Activated T-helper 2 cell treated with anti-CD3 and anti-CD28 coated beads, Interferon-gamma antibody, Interleukin-2, Interleukin-4, amounts not matched to agents 10 μg/mL and 5 μg/mL and 100 μg/mL, durations not matched to agents 14 hours and 24 hours and 36 hours (primary cell): ENCODE measurements around the gene DMD. TPM values are rescaled to one million over a fixed set of nuclear protein-coding genes. Genes with fewer than 3 reads are reported as not detected.

Experiments used
- DNase-seq: peaks from one replicate; pipeline ENCODE4 v3.0.0; 2021; ENCODE audit warnings: low spot score
- H3K27ac Mint-ChIP-seq: one replicate; pipeline ENCODE4 v1.8.0; 2021; ENCODE audit warnings: mixed read lengths
- H3K27me3 Mint-ChIP-seq: one replicate; pipeline ENCODE4 v1.8.0; 2021; ENCODE audit warnings: low read depth, mixed read lengths
- H3K36me3 Mint-ChIP-seq: one replicate; pipeline ENCODE4 v1.8.0; 2021; ENCODE audit warnings: low read depth, mixed read lengths
- H3K4me1 Mint-ChIP-seq: one replicate; pipeline ENCODE4 v1.8.0; 2021; ENCODE audit warnings: low read depth, mixed read lengths
- H3K4me3 Mint-ChIP-seq: one replicate; pipeline ENCODE4 v1.8.0; 2021; ENCODE audit warnings: low read depth, mild to moderate bottlenecking, moderate library complexity, mixed read lengths
- H3K9me3 Mint-ChIP-seq: one replicate; pipeline ENCODE4 v1.8.0; 2021; ENCODE audit warnings: mixed read lengths
- intact Hi-C: fragments of 100-400 bp; cut with micrococcal nuclease; formaldehyde crosslinking; loops from one replicate; pipeline ENCODE4 v1.15.1; 2023
- total RNA-seq: library from RNA; stranded (reverse); gene quantifications from 2 replicates; pipeline ENCODE4 v1.2.3, GENCODE V29; 2022

Gene DMD
- total RNA-seq, 1 donor from 2014 or later = 0.84 TPM

DNA sequence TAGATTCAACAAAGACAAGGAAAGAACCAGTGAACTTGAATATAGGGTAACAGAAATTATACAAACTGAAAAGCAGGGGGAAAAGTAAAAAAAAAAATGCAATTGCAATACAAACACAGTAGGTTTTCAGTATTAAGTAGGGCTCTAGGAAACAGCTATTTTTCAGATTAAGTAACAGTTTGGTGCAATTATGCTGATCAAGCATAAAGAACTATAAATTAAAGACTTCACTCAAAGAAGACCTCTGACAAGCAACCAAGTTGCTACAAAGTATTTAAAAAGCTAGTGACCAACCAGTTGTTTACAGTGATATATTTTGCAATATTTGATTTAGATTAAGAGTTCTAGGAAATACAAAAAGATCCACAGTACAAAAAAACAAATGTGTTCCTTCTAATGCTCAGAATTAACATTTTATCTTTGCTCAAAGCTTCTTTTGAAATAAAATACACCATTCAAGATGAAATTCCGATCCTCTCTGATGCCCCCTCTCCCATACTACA, 1908.7 kb downstream of the DMD start:
- Mint-ChIP-seq H3K27me3 (peaks cover 3% of the 10 kb centered on the region), H3K9me3 (no peaks in the 10 kb centered on the region), H3K27ac (no peak overlapping the region), H3K4me3 (no peak overlapping the region), H3K36me3 (no peaks in the 10 kb centered on the region), H3K4me1 (no peaks in the 10 kb centered on the region)
- intact Hi-C loops = no loop called here
- no peak for DNase-seq

DNA sequence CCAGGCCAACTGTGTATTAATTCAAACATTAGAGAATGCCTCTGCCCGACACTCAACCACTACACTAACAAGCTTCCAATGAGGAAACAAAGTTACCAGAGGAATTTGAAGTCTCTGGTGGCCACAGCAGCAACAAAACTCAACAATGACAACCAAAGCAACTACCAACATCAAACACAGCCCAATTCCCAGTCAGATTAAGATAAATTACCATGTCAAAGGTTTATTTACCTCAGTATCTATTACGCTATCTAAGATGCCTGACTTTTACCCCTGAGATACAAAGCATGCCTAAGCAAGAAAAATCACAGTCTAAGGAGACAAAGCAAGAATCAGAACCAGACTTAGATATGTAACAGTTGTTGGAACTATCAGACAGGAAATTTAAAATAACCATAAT, 1909.4 kb downstream of the DMD start:
- H3K4me3 Mint-ChIP-seq = no peak overlapping the region

DNA sequence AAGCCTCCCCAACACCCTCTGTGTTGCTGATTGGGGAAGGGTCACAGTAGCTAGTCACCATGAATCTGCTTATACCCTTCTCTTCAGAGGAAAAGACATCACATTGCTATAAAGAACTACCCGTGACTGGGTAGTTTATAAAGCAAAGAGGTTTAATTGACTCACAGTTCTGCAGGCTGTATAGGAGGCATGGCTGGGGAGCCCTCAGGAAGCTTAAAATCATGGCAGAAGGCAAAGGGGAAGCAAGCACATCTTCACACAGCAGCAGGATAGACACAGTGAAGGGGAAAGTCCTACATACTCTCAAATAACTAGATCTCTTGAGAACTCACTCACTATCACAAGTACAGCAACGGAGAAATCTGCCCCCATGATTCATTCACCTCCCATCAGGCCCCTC, 1910.1 kb downstream of the DMD start:
- intact Hi-C loops = no loop called here
- no peak overlapping the region for H3K27ac Mint-ChIP-seq
- no peaks in the 10 kb centered on the region for H3K4me1 Mint-ChIP-seq
- H3K4me3 Mint-ChIP-seq = no peak overlapping the region
- H3K9me3 Mint-ChIP-seq = no peaks in the 10 kb centered on the region
- no peak for DNase-seq
- H3K36me3 Mint-ChIP-seq = no peaks in the 10 kb centered on the region
- H3K27me3 Mint-ChIP-seq = peaks cover 3% of the 10 kb centered on the region

More for the DNA sequence above, 1909.4 kb downstream of the DMD start:
- no peak for DNase-seq
- Mint-ChIP-seq H3K27me3 (peaks cover 3% of the 10 kb centered on the region), H3K27ac (no peak overlapping the region), H3K4me1 (no peaks in the 10 kb centered on the region), H3K9me3 (no peaks in the 10 kb centered on the region), H3K36me3 (no peaks in the 10 kb centered on the region)
- intact Hi-C loops = no loop called here

DNA sequence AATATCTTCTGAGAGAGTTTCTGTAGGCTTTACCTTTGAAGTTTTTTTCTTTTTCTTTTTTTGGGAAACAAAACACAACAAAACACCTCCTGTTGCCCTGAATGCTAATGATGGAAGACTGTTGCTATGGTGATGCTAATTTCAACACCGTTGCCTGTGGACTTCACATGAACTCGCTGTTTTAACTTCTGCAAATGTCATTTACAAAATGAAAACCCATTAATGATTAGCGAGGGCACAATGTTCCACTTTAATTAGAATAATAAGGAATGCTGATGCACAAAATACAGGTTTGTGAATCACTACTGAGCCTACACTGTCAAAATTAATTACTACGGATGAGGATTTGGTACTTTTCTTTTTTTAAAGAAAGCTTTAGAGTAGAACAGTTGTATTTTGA, 1912.4 kb downstream of the DMD start:
- no peak overlapping the region for H3K27ac Mint-ChIP-seq
- H3K36me3 Mint-ChIP-seq = no peaks in the 10 kb centered on the region
- H3K9me3 Mint-ChIP-seq = no peaks in the 10 kb centered on the region
- intact Hi-C loops = no loop called here
- no peak for DNase-seq
- H3K4me3 Mint-ChIP-seq = no peak overlapping the region
- peaks cover 3% of the 10 kb centered on the region for H3K27me3 Mint-ChIP-seq
- H3K4me1 Mint-ChIP-seq = no peaks in the 10 kb centered on the region

DNA sequence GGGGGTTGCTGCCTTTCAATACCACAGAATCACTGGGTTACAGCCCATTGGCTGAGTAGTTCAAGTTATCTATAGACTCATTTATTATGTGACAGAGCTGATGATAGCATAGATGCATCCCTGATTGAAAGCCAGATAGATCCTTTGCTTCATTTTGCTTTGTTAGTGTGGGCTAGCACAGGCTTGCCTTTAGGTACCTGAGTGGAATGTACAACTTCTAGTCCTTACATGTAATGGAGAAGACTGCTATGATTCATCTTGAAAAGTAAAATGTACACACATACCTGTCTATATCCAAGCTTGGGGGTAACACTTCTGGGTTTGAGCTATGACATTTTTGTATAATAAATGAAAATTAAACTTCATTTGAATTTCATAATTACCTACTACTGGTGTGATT, 1913.5 kb downstream of the DMD start:
- Mint-ChIP-seq H3K36me3 (no peaks in the 10 kb centered on the region), H3K27ac (no peak overlapping the region), H3K4me3 (no peak overlapping the region), H3K9me3 (no peaks in the 10 kb centered on the region), H3K27me3 (no peaks in the 10 kb centered on the region), H3K4me1 (no peaks in the 10 kb centered on the region)
- intact Hi-C loops = no loop called here
- DNase-seq = no peak

- no peaks in the 10 kb centered on the region for H3K4me1 Mint-ChIP-seq
- H3K4me3 Mint-ChIP-seq = no peak overlapping the region
- no peaks in the 10 kb centered on the region for H3K36me3 Mint-ChIP-seq
- intact Hi-C loops = loop anchor here (5.0 kb wide), 1 partner anchor 257 kb away; no protein-coding TSS in a partner anchor
- DNase-seq = no peak
- no peaks in the 10 kb centered on the region for H3K9me3 Mint-ChIP-seq
- no peaks in the 10 kb centered on the region for H3K27me3 Mint-ChIP-seq
- no peak overlapping the region for H3K27ac Mint-ChIP-seq
Measured at GRCh38 chrX:31294475-31294874, 1916.9 kb downstream of the DMD start.

GRCh38 chrX:31293409-31293808, 1917.9 kb downstream of the DMD start:
- no peaks in the 10 kb centered on the region for H3K4me1 Mint-ChIP-seq
- H3K27me3 Mint-ChIP-seq = no peaks in the 10 kb centered on the region
- no peaks in the 10 kb centered on the region for H3K9me3 Mint-ChIP-seq
- H3K27ac Mint-ChIP-seq = no peak overlapping the region
- intact Hi-C loops = loop anchor here (5.0 kb wide), 1 partner anchor 256 kb away; no protein-coding TSS in a partner anchor
- no peak for DNase-seq
- no peak overlapping the region for H3K4me3 Mint-ChIP-seq
- H3K36me3 Mint-ChIP-seq = no peaks in the 10 kb centered on the region

GRCh38 chrX:31291131-31291530, 1920.2 kb downstream of the DMD start:
- intact Hi-C loops = loop anchor here (5.0 kb wide), 1 partner anchor 254 kb away; no protein-coding TSS in a partner anchor
- Mint-ChIP-seq H3K9me3 (no peaks in the 10 kb centered on the region), H3K27me3 (no peaks in the 10 kb centered on the region)

DNA sequence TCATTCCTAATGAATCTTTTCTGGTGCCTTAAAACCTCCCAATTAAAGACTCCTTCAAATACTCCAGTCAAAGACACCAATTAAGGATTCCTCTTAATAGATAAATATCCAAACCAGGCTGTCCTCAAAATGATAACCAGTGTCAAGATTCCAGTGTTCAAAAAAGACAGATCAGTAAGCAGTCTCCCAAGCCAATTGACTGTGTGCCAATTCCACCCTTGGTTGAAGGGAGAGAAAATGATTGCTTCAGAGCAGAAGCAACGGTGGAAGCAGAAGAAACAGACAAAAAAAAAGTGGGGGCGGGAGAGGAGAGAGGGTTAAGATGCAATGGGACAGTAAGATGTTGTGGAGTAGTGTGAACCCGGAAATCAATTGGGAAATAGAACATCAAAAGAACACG, 1923.5 kb downstream of the DMD start:
- no peak overlapping the region for H3K27ac Mint-ChIP-seq
- no peaks in the 10 kb centered on the region for H3K9me3 Mint-ChIP-seq
- intact Hi-C loops = no loop called here
- no peak overlapping the region for H3K4me3 Mint-ChIP-seq
- H3K4me1 Mint-ChIP-seq = no peaks in the 10 kb centered on the region
- H3K36me3 Mint-ChIP-seq = no peaks in the 10 kb centered on the region
- DNase-seq = no peak
- H3K27me3 Mint-ChIP-seq = no peaks in the 10 kb centered on the region

More at GRCh38 chrX:31291131-31291530, 1920.2 kb downstream of the DMD start:
- no peaks in the 10 kb centered on the region for H3K36me3 Mint-ChIP-seq
- no peak overlapping the region for H3K4me3 Mint-ChIP-seq
- H3K27ac Mint-ChIP-seq = no peak overlapping the region
- DNase-seq = no peak
- no peaks in the 10 kb centered on the region for H3K4me1 Mint-ChIP-seq

DNA sequence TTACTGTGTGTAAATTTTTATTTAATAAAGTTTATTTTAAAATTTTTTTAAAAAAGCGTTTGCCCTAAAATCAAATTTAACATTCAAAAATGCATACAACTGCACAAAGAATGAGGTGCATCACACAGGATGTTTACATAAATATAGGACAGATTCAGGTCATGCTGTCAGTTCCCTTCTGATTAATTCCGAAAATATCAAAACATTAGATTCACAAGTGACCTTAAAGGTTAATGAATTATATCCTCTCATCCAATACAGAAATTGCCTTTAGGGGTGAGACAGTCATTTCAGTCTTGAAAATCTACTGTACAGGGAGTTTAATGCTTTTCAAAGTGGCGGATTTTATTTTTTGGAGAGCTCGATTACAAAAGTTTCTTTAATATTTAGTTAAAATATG, 1930.8 kb downstream of the DMD start:
- intact Hi-C loops = no loop called here
- Mint-ChIP-seq H3K4me3 (no peak overlapping the region), H3K27ac (no peak overlapping the region), H3K27me3 (no peaks in the 10 kb centered on the region), H3K36me3 (no peaks in the 10 kb centered on the region), H3K9me3 (no peaks in the 10 kb centered on the region), H3K4me1 (no peaks in the 10 kb centered on the region)
- no peak for DNase-seq

DNA sequence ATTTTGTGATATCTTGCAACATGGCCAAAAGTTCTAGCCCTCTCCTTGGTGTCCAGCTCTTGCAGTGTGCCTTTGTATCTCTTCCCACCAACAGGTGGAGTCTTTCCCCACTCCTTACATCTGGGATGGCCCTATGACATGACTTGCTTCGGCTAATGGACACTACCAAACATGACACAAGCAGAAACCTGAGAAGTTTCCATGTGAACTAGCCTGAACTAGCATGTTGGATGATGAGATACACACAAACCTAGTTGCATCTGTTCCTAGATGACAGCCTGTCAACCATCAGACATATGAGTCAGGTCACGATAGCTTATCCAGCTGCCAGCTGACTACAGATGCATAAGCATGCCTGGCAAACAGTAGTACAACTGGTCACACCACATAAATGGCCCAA, 1932.0 kb downstream of the DMD start:
- H3K27ac Mint-ChIP-seq = no peak overlapping the region
- H3K4me3 Mint-ChIP-seq = no peak overlapping the region
- intact Hi-C loops = no loop called here
- H3K9me3 Mint-ChIP-seq = no peaks in the 10 kb centered on the region
- no peaks in the 10 kb centered on the region for H3K27me3 Mint-ChIP-seq
- H3K4me1 Mint-ChIP-seq = no peaks in the 10 kb centered on the region
- H3K36me3 Mint-ChIP-seq = no peaks in the 10 kb centered on the region
- no peak for DNase-seq

DNA sequence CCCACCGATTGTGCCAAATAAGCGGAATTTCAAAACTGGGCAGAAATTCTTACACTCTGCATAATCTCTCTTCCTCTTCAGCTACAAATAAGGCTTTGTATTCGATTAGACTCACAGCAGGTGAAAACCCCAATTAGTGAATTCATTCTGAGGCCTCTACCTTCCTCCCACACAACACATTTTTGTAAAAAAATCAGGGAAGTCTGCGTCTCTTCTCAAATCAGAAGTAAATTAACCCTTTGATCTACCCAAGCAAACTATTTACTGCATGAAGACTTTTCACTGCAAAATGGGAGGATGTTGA, 1938.9 kb downstream of the DMD start:
- intact Hi-C loops = no loop called here
- Mint-ChIP-seq H3K4me1 (no peaks in the 10 kb centered on the region), H3K4me3 (no peak overlapping the region), H3K27ac (no peak overlapping the region), H3K36me3 (no peaks in the 10 kb centered on the region), H3K9me3 (no peaks in the 10 kb centered on the region), H3K27me3 (peaks cover 18% of the 10 kb centered on the region)
- no peak for DNase-seq

DNA sequence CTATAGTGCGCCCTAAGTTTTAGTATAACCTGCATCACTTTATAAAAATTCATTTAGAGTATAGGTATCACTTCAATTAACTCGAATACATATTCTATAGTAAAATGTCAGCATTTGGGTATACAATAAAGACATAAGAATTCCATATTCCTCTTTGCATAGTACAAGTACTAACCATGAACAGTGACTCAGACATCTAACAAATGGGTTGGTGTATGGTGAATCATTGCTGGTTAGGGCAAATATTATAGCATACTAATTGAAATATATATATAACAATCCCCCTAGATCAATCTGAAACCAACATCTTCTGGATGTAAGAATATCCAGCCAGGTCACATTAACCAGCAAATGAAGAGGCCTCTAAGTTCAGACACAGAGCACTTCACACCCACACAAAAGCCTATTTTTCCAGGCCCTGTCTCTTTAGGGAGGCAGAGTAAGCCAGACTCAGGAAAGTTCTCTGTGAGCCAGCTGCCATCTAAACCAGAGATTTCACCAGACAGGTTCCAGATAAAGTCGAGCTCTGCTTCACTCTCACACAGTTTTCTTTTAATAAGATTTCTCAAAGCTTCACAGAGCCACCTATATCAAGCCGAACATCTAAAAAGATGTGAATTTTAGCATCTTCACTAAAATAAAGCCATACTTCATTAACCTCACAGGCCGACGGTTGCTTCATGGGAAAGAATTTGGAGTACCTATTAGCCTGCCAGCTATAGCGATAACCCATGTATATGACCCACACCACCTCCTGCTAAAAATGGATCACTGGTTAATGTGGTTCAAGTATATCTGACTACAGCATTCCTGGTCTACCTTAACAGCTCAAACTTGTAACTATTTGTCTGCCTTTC, 1939.5 kb downstream of the DMD start:
- intact Hi-C loops = no loop called here
- no peaks in the 10 kb centered on the region for H3K4me1 Mint-ChIP-seq

More for the DNA sequence above, 1939.5 kb downstream of the DMD start:
- H3K4me3 Mint-ChIP-seq = no peak overlapping the region
- H3K36me3 Mint-ChIP-seq = no peaks in the 10 kb centered on the region
- peaks cover 23% of the 10 kb centered on the region for H3K27me3 Mint-ChIP-seq
- no peaks in the 10 kb centered on the region for H3K9me3 Mint-ChIP-seq
- no peak overlapping the region for H3K27ac Mint-ChIP-seq
- no peak for DNase-seq
